Measurements from ENCODE around the gene SGO2.
"Not testable (repeated sequence)": the region's sequence is repeated elsewhere in the genome, so short reads cannot be mapped to it uniquely, and the experiment has no call there.

SGO2 gene

DNA sequence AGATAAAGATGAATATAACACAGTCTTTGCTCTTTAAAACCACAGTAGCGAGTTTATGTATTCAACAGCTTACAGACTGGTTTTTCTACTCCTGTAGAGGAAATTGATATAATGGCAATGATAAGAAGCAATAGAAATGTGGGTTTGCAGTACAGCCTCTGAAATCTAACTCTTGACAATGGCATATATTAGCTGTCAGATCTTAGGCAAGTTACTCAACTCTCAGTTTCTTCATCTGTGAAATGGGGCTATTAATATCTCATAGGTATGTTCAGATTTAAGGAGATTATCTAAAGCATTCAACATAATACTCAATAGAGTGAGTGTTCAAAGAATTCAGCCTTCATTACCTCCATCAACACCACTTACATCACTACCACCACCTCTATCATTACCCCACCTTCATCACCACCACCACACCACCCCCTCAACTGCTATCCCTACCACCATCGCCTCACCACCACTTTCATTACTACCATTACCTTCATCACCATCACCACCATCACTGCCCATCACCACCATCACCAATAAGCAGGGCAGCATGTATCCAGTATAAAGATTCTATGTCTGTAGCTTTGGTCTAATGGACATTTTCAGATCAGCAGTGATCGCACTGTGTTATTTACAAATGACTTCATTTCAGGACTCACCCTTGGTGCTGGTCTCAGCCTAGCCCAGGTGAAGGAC is 82.5 kb downstream of the SGO2 start:
- Histone ChIP-seq H3K36me3 (replicated peaks; ENCODE audit: insufficient read depth, low read length) (no peaks in the 10 kb centered on the region), H3K79me2 (ENCODE audit: low read length) (no peaks in the 10 kb centered on the region), H3F3A (ENCODE audit: insufficient read depth, low read length) (no peaks in the 10 kb centered on the region), H3K4me1 (ENCODE audit: low read length) (no peaks in the 10 kb centered on the region), H3K9ac (ENCODE audit: low read length) (no peak overlapping the region), H3K4me3 (ENCODE audit: low read length) (no peak overlapping the region), H3K9me2 (replicated peaks; ENCODE audit: insufficient read depth, low read length) (no peaks in the 10 kb centered on the region), H4K20me1 (ENCODE audit: insufficient read depth, low read length) (no peaks in the 10 kb centered on the region), H3K27ac (ENCODE audit: low read length) (no peak overlapping the region), H2AFZ (ENCODE audit: low read length) (no peak overlapping the region), H3K27me3 (replicated peaks; ENCODE audit: insufficient read depth, low read length) (no peaks in the 10 kb centered on the region), H3K9me3 (replicated peaks; ENCODE audit: insufficient read depth, low read length) (no peaks in the 10 kb centered on the region), H3K4me2 (ENCODE audit: low read depth, low read length) (no peak overlapping the region)
- TF ChIP-seq EZH2phosphoT487 (IDR thresholded peaks at IDR 0.05; ENCODE audit: low read length), result no peak
- TF ChIP-seq, protein P1, sequence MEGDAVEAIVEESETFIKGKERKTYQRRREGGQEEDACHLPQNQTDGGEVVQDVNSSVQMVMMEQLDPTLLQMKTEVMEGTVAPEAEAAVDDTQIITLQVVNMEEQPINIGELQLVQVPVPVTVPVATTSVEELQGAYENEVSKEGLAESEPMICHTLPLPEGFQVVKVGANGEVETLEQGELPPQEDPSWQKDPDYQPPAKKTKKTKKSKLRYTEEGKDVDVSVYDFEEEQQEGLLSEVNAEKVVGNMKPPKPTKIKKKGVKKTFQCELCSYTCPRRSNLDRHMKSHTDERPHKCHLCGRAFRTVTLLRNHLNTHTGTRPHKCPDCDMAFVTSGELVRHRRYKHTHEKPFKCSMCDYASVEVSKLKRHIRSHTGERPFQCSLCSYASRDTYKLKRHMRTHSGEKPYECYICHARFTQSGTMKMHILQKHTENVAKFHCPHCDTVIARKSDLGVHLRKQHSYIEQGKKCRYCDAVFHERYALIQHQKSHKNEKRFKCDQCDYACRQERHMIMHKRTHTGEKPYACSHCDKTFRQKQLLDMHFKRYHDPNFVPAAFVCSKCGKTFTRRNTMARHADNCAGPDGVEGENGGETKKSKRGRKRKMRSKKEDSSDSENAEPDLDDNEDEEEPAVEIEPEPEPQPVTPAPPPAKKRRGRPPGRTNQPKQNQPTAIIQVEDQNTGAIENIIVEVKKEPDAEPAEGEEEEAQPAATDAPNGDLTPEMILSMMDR (IDR thresholded peaks at IDR 0.05; ENCODE audit: low read length), result no peak
- TF ChIP-seq EZH2 (optimal IDR thresholded peaks at IDR 0.05; ENCODE audit: low read depth, low read length), result no peak
- DNase-seq, result no peak

DNA sequence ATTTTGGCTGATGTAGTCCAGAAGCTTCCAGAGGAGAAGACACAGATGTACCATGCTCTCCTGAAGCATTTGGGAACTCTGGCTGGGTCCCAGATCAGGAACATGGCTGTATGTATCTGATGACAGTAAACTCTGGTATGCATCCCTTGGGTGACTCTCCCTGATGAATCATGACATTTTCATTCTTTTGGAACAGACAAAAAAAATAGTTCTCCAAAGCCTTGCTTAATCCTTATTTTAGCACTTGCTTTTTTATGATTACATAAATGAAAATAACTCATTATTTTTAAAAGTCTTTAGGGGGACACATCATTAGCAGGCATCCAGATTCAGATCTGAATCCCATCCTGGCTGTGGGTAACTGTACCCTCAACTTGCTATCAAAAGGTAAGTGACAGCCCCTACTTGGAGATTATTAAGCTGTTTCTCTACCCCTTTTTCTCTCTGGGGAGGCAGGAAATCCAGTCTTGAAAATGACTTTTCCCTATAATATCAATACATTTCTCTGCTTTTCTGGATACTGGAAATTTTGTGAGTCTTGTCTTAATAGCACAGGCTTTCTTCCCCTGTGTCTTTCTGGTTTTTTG is 83.1 kb downstream of the SGO2 start:
- Histone ChIP-seq H3F3A (ENCODE audit: insufficient read depth, low read length) (no peaks in the 10 kb centered on the region), H3K36me3 (replicated peaks; ENCODE audit: insufficient read depth, low read length) (no peaks in the 10 kb centered on the region), H3K27ac (ENCODE audit: low read length) (no peak overlapping the region), H2AFZ (ENCODE audit: low read length) (no peak overlapping the region), H3K9ac (ENCODE audit: low read length) (no peak overlapping the region), H3K79me2 (ENCODE audit: low read length) (no peaks in the 10 kb centered on the region), H4K20me1 (ENCODE audit: insufficient read depth, low read length) (no peaks in the 10 kb centered on the region), H3K9me3 (replicated peaks; ENCODE audit: insufficient read depth, low read length) (no peaks in the 10 kb centered on the region), H3K4me2 (ENCODE audit: low read depth, low read length) (no peak overlapping the region), H3K9me2 (replicated peaks; ENCODE audit: insufficient read depth, low read length) (no peaks in the 10 kb centered on the region), H3K4me1 (ENCODE audit: low read length) (no peaks in the 10 kb centered on the region), H3K27me3 (replicated peaks; ENCODE audit: insufficient read depth, low read length) (no peaks in the 10 kb centered on the region), H3K4me3 (ENCODE audit: low read length) (no peak overlapping the region)
- DNase-seq, result no peak
- no peak for TF ChIP-seq EZH2 (optimal IDR thresholded peaks at IDR 0.05; ENCODE audit: low read depth, low read length)
- TF ChIP-seq, protein P1 (IDR thresholded peaks at IDR 0.05; ENCODE audit: low read length), result no peak
- TF ChIP-seq EZH2phosphoT487 (IDR thresholded peaks at IDR 0.05; ENCODE audit: low read length), result no peak

DNA sequence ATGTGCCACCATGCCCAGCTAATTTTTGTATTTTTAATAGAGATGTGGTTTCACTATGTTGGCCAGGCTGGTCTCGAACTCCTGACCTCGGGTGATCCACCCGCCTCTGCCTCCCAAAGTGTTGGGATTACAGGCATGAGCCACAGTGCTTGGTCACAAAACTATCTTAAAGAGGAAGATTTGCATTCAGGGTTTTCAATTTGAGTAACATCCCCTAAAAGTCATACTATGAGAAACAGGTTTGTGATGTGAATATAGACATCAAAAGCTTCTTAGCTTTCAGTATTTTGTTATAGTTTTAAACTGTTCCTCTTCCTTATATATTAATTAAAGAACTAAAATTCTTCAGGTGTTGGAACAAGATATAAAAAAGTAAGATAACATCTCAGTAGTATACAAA is 84.2 kb downstream of the SGO2 start:
- H4K20me1 ChIP-seq (ENCODE audit: insufficient read depth, low read length); H3K9me3 ChIP-seq (replicated peaks; ENCODE audit: insufficient read depth, low read length); H2AFZ ChIP-seq (ENCODE audit: low read length); H3K27me3 ChIP-seq (replicated peaks; ENCODE audit: insufficient read depth, low read length); H3K79me2 ChIP-seq (ENCODE audit: low read length); H3K27ac ChIP-seq (ENCODE audit: low read length); H3K36me3 ChIP-seq (replicated peaks; ENCODE audit: insufficient read depth, low read length); H3K9me2 ChIP-seq (replicated peaks; ENCODE audit: insufficient read depth, low read length); DNase-seq; H3K4me3 ChIP-seq (ENCODE audit: low read length); H3K9ac ChIP-seq (ENCODE audit: low read length); H3K4me2 ChIP-seq (ENCODE audit: low read depth, low read length); H3F3A ChIP-seq (ENCODE audit: insufficient read depth, low read length); H3K4me1 ChIP-seq (ENCODE audit: low read length): not testable (repeated sequence)

DNA sequence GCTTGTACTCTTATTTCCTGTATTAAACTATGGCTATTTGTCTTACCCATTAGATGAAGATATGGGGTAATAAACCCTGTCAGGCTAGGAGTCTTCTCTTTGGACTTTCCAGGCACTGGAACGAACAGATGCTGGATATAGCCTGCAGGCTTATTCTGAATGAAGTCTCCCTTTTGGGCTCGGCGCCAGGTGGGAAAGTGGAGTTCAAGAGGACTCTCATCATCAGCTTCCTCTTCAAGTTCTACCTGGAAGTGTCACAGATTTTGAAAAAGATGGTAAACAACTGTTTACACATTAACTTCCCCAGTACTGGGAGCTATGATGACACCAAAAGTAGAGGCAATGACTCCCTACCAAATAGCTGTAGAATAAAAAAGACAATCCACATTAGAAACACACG is 87.7 kb downstream of the SGO2 start:
- Histone ChIP-seq H2AFZ (ENCODE audit: low read length) (no peak overlapping the region), H3K4me1 (ENCODE audit: low read length) (peaks cover 21% of the 10 kb centered on the region), H3F3A (ENCODE audit: insufficient read depth, low read length) (no peaks in the 10 kb centered on the region), H4K20me1 (ENCODE audit: insufficient read depth, low read length) (no peaks in the 10 kb centered on the region), H3K4me3 (ENCODE audit: low read length) (no peak overlapping the region), H3K27ac (ENCODE audit: low read length) (no peak overlapping the region), H3K9me3 (replicated peaks; ENCODE audit: insufficient read depth, low read length) (no peaks in the 10 kb centered on the region), H3K79me2 (ENCODE audit: low read length) (no peaks in the 10 kb centered on the region), H3K27me3 (replicated peaks; ENCODE audit: insufficient read depth, low read length) (no peaks in the 10 kb centered on the region), H3K36me3 (replicated peaks; ENCODE audit: insufficient read depth, low read length) (no peaks in the 10 kb centered on the region), H3K9me2 (replicated peaks; ENCODE audit: insufficient read depth, low read length) (no peaks in the 10 kb centered on the region), H3K9ac (ENCODE audit: low read length) (no peak overlapping the region), H3K4me2 (ENCODE audit: low read depth, low read length) (no peak overlapping the region)
- TF ChIP-seq EZH2 (optimal IDR thresholded peaks at IDR 0.05; ENCODE audit: low read depth, low read length) (no peak), EZH2phosphoT487 (IDR thresholded peaks at IDR 0.05; ENCODE audit: low read length) (no peak)
- TF ChIP-seq, protein P1 (IDR thresholded peaks at IDR 0.05; ENCODE audit: low read length), result no peak
- no peak for DNase-seq

Data from MM.1S (cell line).